Stomach (tissue), 9 donors: ENCODE results near the gene CIAO3. TPM values are rescaled to one million over a fixed set of nuclear protein-coding genes. Genes with fewer than 3 reads are reported as not detected.

Experiments
- DNase-seq, 2 donors: peaks; one replicate each; pipeline versions ENCODE4 v3.0.0 to v3.0.0-alpha.2; 2013 to 2019
- H3K27ac ChIP-seq, 5 donors: fragments of 200-600 bp in 4 of 5; sonication (generic) in 4 of 5; one replicate each; pipeline ENCODE4 v1.5.1; 2013 to 2019; ENCODE audit warnings: mild to moderate bottlenecking in 1 of 5, moderate library complexity in 1 of 5
- H3K27me3 ChIP-seq, 3 donors: fragments of 200-600 bp; sonication (generic); one replicate each; pipeline ENCODE4 v1.5.1; 2017 to 2019; ENCODE audit warnings: mixed run types in 1 of 3
- H3K36me3 ChIP-seq, 4 donors: fragments of 200-600 bp; sonication (generic); 1 replicate in 3 of 4; 2 replicates in 1 of 4; pipeline ENCODE4 v1.5.1; 2016 to 2019
- H3K4me1 ChIP-seq, 4 donors: fragments of 200-600 bp; sonication (generic); one replicate each; pipeline ENCODE4 v1.5.1; 2016 to 2019
- H3K4me3 ChIP-seq, 4 donors: fragments of 200-600 bp; sonication (generic) in 3 of 4; one replicate each; pipeline ENCODE4 v1.5.1; 2016 to 2019; ENCODE audit warnings: mild to moderate bottlenecking in 1 of 4
- H3K9me3 ChIP-seq, 4 donors: fragments of 200-600 bp; sonication (generic); one replicate each; pipeline ENCODE4 v1.5.1; 2016 to 2019
- EP300 ChIP-seq: sonication (generic); formaldehyde crosslinking; IDR thresholded peaks from one replicate; pipeline ENCODE4 v1.6.1; 2017; ENCODE audit warnings: antibody characterized with exemption
- POLR2A ChIP-seq, 4 donors: fragments of 450-650 bp; IDR thresholded peaks; one replicate each; pipeline ENCODE4 v1.6.1; 2016; ENCODE audit warnings: antibody characterized with exemption in 4 of 4, control low read depth in 2 of 4, mild to moderate bottlenecking in 1 of 4, moderate library complexity in 1 of 4
- POLR2AphosphoS5 ChIP-seq, 3 donors: sonication (generic); formaldehyde crosslinking; IDR thresholded peaks; one replicate each; pipeline ENCODE4 v1.6.1; 2016; ENCODE audit warnings: antibody characterized with exemption in 3 of 3
- WGBS, 5 donors: extraction: QIAGEN DNeasy Blood & Tissue Kit in 3 of 5; methylation state at CpG; one replicate each; pipeline versions ENCODE4 v1.1.5 to v1.1.7; 2013 to 2018; 5-methylcytosine and 5-hydroxymethylcytosine counted together
- intact Hi-C: fragments of 100-400 bp; cut with DNase I; formaldehyde crosslinking; loops from one replicate; pipeline ENCODE4 v1.15.1; 2023; ENCODE audit warnings: low total_unique reads
- polyA plus RNA-seq, 3 donors: library from polyadenylated mRNA; stranded (reverse); fragments of 200-250 nt; gene quantifications; one replicate each; pipeline ENCODE4 v1.2.3, GENCODE V29; 2013
- total RNA-seq, 5 donors: library from RNA; depleted of rRNA; stranded (reverse); fragments of >200 nt; gene quantifications; one replicate each; pipeline versions ENCODE4 v1.1.0 to v1.2.3, GENCODE V29; 2014 to 2016
- TF ChIP-seq, protein P1 (sequence below), 7 experiments: fragments of 450-650 bp in 4 of 7; fragments of 200-600 bp in 3 of 7; sonication (generic) in 3 of 7; IDR thresholded peaks; one replicate each; pipeline ENCODE4 v1.5.1; 2016 to 2019; ENCODE audit warnings: antibody characterized with exemption in 7 of 7, control low read depth in 2 of 7, mild to moderate bottlenecking in 1 of 7
- donor health status: healthy with polysubstance abuse.
- donor health status: Bipolar disorder and iron deficiency.
- donor health status: healthy.

The CIAO3 gene
- total and polyA plus RNA-seq, 8 donors, result 22.8 to 145 (median 49.6) TPM

DNA sequence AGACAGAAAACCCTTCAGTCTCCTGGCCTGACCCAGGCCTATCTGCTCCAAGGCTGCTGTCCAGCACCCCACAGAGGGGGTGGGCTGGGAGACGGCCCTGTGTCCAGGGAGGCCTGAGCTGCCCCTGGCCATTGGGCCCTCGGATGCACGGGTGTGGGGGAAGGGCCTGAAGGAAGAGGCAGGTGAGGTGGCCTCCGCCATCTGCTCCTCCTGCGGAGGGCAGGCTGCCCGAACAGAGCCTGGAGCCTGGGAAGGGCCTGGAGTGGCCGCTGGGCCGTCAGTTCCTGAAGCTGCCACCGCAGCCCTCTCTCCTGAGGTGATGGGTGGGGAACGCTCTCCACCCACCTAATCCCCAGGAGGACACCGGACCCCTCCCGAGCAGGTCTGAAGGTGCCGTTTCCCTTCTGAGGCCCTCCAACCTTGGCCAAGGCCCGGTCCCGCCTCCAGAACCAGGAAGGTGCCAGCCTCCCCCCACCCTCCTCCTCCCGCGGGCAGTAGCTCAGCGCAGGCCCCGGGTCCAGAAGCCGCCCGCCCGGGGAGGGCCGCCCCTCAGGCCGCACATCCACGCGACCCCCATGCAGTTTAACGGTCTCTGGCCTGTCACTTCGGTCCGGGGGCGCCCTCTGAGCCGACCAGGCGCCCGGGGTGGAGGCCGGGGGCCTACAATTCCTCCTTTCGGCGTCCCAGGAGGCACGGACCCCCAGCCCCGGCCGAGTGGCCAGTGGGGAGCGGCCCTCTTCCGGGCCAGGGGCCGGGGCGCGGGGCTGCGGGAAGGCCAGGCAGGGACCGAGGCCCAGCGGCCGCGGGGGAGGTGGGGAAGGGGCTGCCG, 36.0 kb downstream of the CIAO3 start:
- H3K36me3 ChIP-seq, result no peaks in the 10 kb centered on the region
- H3K4me3 ChIP-seq, result peak overlapping the region; percentile 9 to 24 (median 20)
- peaks cover 11 to 42% (median 28%) of the 10 kb centered on the region in 4 donors for H3K4me1 ChIP-seq
- H3K27ac ChIP-seq, result no peak overlapping the region
- WGBS, 5 donors, result 9 to 22% (median 13%) methylated on average over 9 to 50 of the region's 50 CpGs
- peaks cover 70 to 100% (median 97%) of the 10 kb centered on the region in 3 donors for H3K27me3 ChIP-seq
- intact Hi-C loops, result no loop called here
- TF ChIP-seq POLR2AphosphoS5 (IDR thresholded peaks at IDR 0.05) (no peak), EP300 (no peak), POLR2A (IDR thresholded peaks at IDR 0.05) (no peak)
- TF ChIP-seq, protein P1, sequence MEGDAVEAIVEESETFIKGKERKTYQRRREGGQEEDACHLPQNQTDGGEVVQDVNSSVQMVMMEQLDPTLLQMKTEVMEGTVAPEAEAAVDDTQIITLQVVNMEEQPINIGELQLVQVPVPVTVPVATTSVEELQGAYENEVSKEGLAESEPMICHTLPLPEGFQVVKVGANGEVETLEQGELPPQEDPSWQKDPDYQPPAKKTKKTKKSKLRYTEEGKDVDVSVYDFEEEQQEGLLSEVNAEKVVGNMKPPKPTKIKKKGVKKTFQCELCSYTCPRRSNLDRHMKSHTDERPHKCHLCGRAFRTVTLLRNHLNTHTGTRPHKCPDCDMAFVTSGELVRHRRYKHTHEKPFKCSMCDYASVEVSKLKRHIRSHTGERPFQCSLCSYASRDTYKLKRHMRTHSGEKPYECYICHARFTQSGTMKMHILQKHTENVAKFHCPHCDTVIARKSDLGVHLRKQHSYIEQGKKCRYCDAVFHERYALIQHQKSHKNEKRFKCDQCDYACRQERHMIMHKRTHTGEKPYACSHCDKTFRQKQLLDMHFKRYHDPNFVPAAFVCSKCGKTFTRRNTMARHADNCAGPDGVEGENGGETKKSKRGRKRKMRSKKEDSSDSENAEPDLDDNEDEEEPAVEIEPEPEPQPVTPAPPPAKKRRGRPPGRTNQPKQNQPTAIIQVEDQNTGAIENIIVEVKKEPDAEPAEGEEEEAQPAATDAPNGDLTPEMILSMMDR (IDR thresholded peaks at IDR 0.05), result no peak
- H3K9me3 ChIP-seq, result no peaks in the 10 kb centered on the region
- no peak for DNase-seq

DNA sequence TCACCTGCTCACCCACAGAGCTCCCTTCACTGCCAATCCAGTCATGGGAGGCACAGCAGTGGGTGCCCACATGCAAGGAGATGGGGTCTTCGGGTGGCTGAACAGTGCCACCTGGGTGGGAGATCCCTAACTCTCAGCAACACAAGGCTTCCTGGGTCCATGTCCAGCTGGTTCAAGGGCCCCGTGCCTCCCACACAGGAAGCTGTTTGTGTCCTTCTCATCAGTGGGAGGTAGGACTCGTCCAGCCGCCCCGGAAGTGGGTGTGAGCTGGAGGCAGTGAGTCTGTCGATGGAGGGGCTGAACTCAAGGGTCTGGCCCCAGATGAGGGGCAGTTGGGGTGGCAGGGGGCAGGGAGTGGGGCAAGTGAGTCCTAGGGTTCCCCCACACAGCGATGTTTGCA, 36.8 kb downstream of the CIAO3 start:
- Histone ChIP-seq H3K9me3 (no peaks in the 10 kb centered on the region), H3K36me3 (no peaks in the 10 kb centered on the region), H3K27ac (no peak overlapping the region), H3K27me3 (peaks cover 63 to 100% (median 97%) of the 10 kb centered on the region in 3 donors), H3K4me3 (no peak overlapping the region), H3K4me1 (peaks cover 11 to 39% (median 28%) of the 10 kb centered on the region in 4 donors)
- WGBS, 5 donors, result 55 to 81% (median 72%) methylated on average over 7 of the region's 7 CpGs
- intact Hi-C loops, result no loop called here
- TF ChIP-seq EP300 (no peak), POLR2A (IDR thresholded peaks at IDR 0.05) (no peak), POLR2AphosphoS5 (IDR thresholded peaks at IDR 0.05) (no peak)
- TF ChIP-seq, protein P1 (IDR thresholded peaks at IDR 0.05), result no peak
- no peak for DNase-seq

DNA sequence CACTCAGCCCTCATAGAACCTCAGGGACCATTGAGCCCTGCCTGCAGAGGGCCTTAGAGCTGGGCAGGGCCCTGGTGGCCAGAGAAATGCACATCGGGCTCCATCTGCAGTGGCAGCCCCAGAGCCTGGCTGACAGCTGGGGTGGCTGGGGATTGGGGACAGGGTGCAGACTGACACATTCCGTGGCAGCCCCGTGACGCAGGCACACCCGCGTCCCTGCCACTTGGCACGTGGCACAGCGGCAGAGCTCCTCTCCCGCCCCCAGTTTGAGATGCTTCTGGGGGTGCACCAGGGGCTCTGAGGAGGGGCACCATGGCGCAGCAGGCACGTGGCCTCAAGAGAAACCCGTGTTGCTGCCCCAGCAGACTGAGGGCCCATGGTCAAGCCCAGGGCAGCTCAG, 37.4 kb downstream of the CIAO3 start:
- Histone ChIP-seq H3K36me3 (no peaks in the 10 kb centered on the region), H3K27ac (no peak overlapping the region), H3K27me3 (peaks cover 57 to 99% (median 93%) of the 10 kb centered on the region in 3 donors), H3K4me1 (peaks cover 11 to 39% (median 28%) of the 10 kb centered on the region in 4 donors), H3K4me3 (no peak overlapping the region), H3K9me3 (no peaks in the 10 kb centered on the region)
- 77 to 88% (median 81%) methylated on average over 4 to 12 of the region's 12 CpGs for WGBS, 5 donors
- TF ChIP-seq EP300 (no peak), POLR2A (IDR thresholded peaks at IDR 0.05) (no peak), POLR2AphosphoS5 (IDR thresholded peaks at IDR 0.05) (no peak)
- TF ChIP-seq, protein P1 (IDR thresholded peaks at IDR 0.05), result no peak
- no peak for DNase-seq
- intact Hi-C loops, result no loop called here

DNA sequence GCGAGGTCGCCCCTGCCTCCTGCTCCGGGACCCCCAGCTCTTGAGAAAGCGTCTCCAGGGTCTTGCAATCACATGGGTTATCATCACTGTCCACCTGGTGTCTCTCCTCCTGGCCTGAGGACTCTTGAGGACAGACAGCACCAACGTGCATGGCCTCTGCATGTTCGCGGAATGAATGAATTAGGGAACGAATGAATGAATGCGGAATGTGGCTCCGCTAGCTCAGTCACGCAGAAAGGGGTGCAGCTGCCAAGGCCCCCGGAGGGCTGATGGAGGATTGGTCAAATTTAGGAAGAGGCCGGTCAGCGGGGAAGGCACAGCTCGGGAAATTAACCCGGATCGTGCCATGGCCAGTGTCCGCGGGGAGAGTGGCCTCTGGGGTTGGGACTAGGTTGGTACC, 38.5 kb downstream of the CIAO3 start:
- DNase-seq, result no peak
- no peak overlapping the region for H3K4me3 ChIP-seq
- TF ChIP-seq, protein P1 (IDR thresholded peaks at IDR 0.05), result no peak
- TF ChIP-seq EP300 (no peak), POLR2AphosphoS5 (IDR thresholded peaks at IDR 0.05) (no peak), POLR2A (IDR thresholded peaks at IDR 0.05) (no peak)
- 86 to 89% (median 87%) methylated on average over 19 of the region's 19 CpGs for WGBS, 5 donors
- no peak overlapping the region for H3K27ac ChIP-seq
- H3K9me3 ChIP-seq, result no peaks in the 10 kb centered on the region
- H3K4me1 ChIP-seq, result peaks cover 11 to 39% (median 28%) of the 10 kb centered on the region in 4 donors
- no peaks in the 10 kb centered on the region for H3K36me3 ChIP-seq
- H3K27me3 ChIP-seq, result peaks cover 48 to 99% (median 82%) of the 10 kb centered on the region in 3 donors
- intact Hi-C loops, result no loop called here
